GM12801 (cell line): ENCODE data around the gene MYL6B.

ENCODE experiments used
- CTCF ChIP-seq: IDR thresholded peaks from one replicate; pipeline ENCODE4 v1.5.1; 2011; ENCODE audit warnings: control low read depth; ENCODE audit not compliant: insufficient read length; ENCODE audit errors: extremely low read depth

The MYL6B gene

GRCh38 chr12:56152132-56152755, at the start of gene MYL6B:
Gene MYL6B (plus strand): TSS chr12:56152587. CDS start chr12:56153919, 1,332 bp downstream.
- TF ChIP-seq CTCF: no peak

GRCh38 chr12:56102683-56103065, 49.7 kb upstream of the MYL6B start:
- TF ChIP-seq CTCF: no peak

- no peak for TF ChIP-seq CTCF
Observed at GRCh38 chr12:56103066-56103711, 49.2 kb upstream of the MYL6B start.

DNA sequence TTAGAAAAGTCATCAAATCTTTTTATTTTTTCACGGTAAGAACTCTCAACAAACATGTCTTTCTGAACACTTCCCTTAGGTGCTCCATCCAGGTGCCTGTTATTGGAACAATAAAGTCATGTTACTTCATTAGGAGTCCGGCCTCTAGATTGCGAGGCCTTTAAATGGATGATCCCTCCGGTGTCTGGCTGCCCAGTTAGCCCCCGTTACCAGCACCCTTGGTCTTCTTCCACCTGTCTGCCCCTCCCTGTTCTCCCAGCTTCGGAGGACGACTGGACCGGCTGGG, 48.6 kb upstream of the MYL6B start:
- no peak for TF ChIP-seq CTCF

GRCh38 chr12:56104109-56104814, 48.1 kb upstream of the MYL6B start, which contains the start of gene PA2G4:
Gene PA2G4 (plus strand): TSS chr12:56104559. CDS start chr12:56104738, 179 bp downstream.
- no peak for TF ChIP-seq CTCF

- no peak for TF ChIP-seq CTCF
Observed at GRCh38 chr12:56104815-56105608, 47.4 kb upstream of the MYL6B start.

GRCh38 chr12:56105609-56105902, 46.8 kb upstream of the MYL6B start:
- no peak for TF ChIP-seq CTCF
